Mucosa of rectum (tissue), 2 donors: ENCODE results near the gene MYO5A.
"Not testable (repeated sequence)": the region's sequence is repeated elsewhere in the genome, so short reads cannot be mapped to it uniquely, and the experiment has no call there.

ENCODE experiments used
- H3K27ac ChIP-seq, 2 donors: one replicate each; pipeline ENCODE4 v1.7.0; 2013; ENCODE audit warnings: inconsistent platforms in 2 of 2, low read depth in 2 of 2, low read length in 2 of 2
- H3K27me3 ChIP-seq, 2 donors: one replicate each; pipeline ENCODE4 v1.7.0; 2013; ENCODE audit warnings: low read length in 2 of 2; ENCODE audit not compliant: control insufficient read depth in 2 of 2, insufficient read depth in 2 of 2
- H3K36me3 ChIP-seq, 2 donors: one replicate each; pipeline ENCODE4 v1.7.0; 2013; ENCODE audit warnings: low read length in 2 of 2; ENCODE audit not compliant: control insufficient read depth in 2 of 2, insufficient read depth in 2 of 2
- H3K4me1 ChIP-seq, 2 donors: one replicate each; pipeline ENCODE4 v1.7.0; 2013; ENCODE audit warnings: low read length in 2 of 2, mild to moderate bottlenecking in 1 of 2; ENCODE audit not compliant: control insufficient read depth in 2 of 2, insufficient read depth in 2 of 2
- H3K4me3 ChIP-seq, 2 donors: one replicate each; pipeline ENCODE4 v1.7.0; 2013; ENCODE audit warnings: low read length in 2 of 2
- H3K9ac ChIP-seq, 2 donors: one replicate each; pipeline ENCODE4 v1.7.0; 2013; ENCODE audit warnings: low read length in 2 of 2, low read depth in 1 of 2, mild to moderate bottlenecking in 1 of 2
- H3K9me3 ChIP-seq, 2 donors: one replicate each; pipeline ENCODE4 v1.7.0; 2013; ENCODE audit warnings: low read length in 2 of 2; ENCODE audit not compliant: control insufficient read depth in 2 of 2
- donor health status: healthy.
- donor health status: Normal muscosa, but diverticular disease.

MYO5A gene

GRCh38 chr15:52466134-52466701, 62.5 kb downstream of the MYO5A start:
- H3K27ac ChIP-seq: peak overlapping the region in 1 of 2 donors; percentile 46
- no peak overlapping the region for H3K9ac ChIP-seq
- H3K4me1 ChIP-seq: peaks cover 3 to 7% of the 10 kb centered on the region in 2 donors
- H3K4me3 ChIP-seq: peak overlapping the region in 1 of 2 donors; percentile 5
- H3K36me3 ChIP-seq: no peaks in the 10 kb centered on the region
- H3K9me3 ChIP-seq: no peaks in the 10 kb centered on the region
- no peaks in the 10 kb centered on the region for H3K27me3 ChIP-seq

GRCh38 chr15:52464478-52464877, 64.2 kb downstream of the MYO5A start:
- Histone ChIP-seq H3K4me3 (no peak overlapping the region), H3K27me3 (no peaks in the 10 kb centered on the region), H3K9ac (no peak overlapping the region), H3K4me1 (peaks cover 3 to 7% of the 10 kb centered on the region in 2 donors), H3K9me3 (no peaks in the 10 kb centered on the region), H3K27ac (peak overlapping the region; percentile 11 to 58), H3K36me3 (no peaks in the 10 kb centered on the region)

GRCh38 chr15:52464040-52464439, 64.6 kb downstream of the MYO5A start:
- Histone ChIP-seq H3K4me3 (no peak overlapping the region), H3K27ac (peak overlapping the region; percentile 11 to 58), H3K36me3 (no peaks in the 10 kb centered on the region), H3K4me1 (peaks cover 3 to 7% of the 10 kb centered on the region in 2 donors), H3K9me3 (no peaks in the 10 kb centered on the region), H3K9ac (peak overlapping the region in 1 of 2 donors; percentile 41), H3K27me3 (no peaks in the 10 kb centered on the region)

GRCh38 chr15:52463638-52464037, 65.0 kb downstream of the MYO5A start:
- peaks cover 3 to 7% of the 10 kb centered on the region in 2 donors for H3K4me1 ChIP-seq
- no peaks in the 10 kb centered on the region for H3K36me3 ChIP-seq
- no peaks in the 10 kb centered on the region for H3K27me3 ChIP-seq
- H3K4me3 ChIP-seq: no peak overlapping the region
- no peak overlapping the region for H3K9ac ChIP-seq
- H3K9me3 ChIP-seq: no peaks in the 10 kb centered on the region
- H3K27ac ChIP-seq: no peak overlapping the region

GRCh38 chr15:52462806-52463360, 65.8 kb downstream of the MYO5A start:
- no peak overlapping the region for H3K9ac ChIP-seq
- no peaks in the 10 kb centered on the region for H3K36me3 ChIP-seq
- H3K27me3 ChIP-seq: no peaks in the 10 kb centered on the region
- peaks cover 3 to 7% of the 10 kb centered on the region in 2 donors for H3K4me1 ChIP-seq
- H3K27ac ChIP-seq: no peak overlapping the region
- no peak overlapping the region for H3K4me3 ChIP-seq
- H3K9me3 ChIP-seq: no peaks in the 10 kb centered on the region

GRCh38 chr15:52459701-52460100, 69.0 kb downstream of the MYO5A start:
- not testable (repeated sequence) for H3K27me3 ChIP-seq, H3K36me3 ChIP-seq, H3K9ac ChIP-seq, H3K9me3 ChIP-seq, H3K4me3 ChIP-seq, H3K4me1 ChIP-seq, H3K27ac ChIP-seq

GRCh38 chr15:52459265-52459664, 69.4 kb downstream of the MYO5A start:
- H3K4me1 ChIP-seq, H3K4me3 ChIP-seq, H3K27me3 ChIP-seq, H3K36me3 ChIP-seq, H3K9ac ChIP-seq, H3K9me3 ChIP-seq, H3K27ac ChIP-seq: not testable (repeated sequence)

- Histone ChIP-seq H3K9ac (no peak overlapping the region), H3K4me1 (no peaks in the 10 kb centered on the region), H3K27ac (no peak overlapping the region), H3K4me3 (no peak overlapping the region), H3K36me3 (no peaks in the 10 kb centered on the region), H3K27me3 (peaks cover 0 to 2% of the 10 kb centered on the region in 2 donors), H3K9me3 (no peaks in the 10 kb centered on the region)
These were observed 80.4 kb downstream of the MYO5A start for GRCh38 chr15:52448011-52448890.

- Histone ChIP-seq H3K36me3 (no peaks in the 10 kb centered on the region), H3K4me1 (no peaks in the 10 kb centered on the region), H3K9ac (no peak overlapping the region), H3K4me3 (no peak overlapping the region), H3K27me3 (no peaks in the 10 kb centered on the region), H3K27ac (no peak overlapping the region), H3K9me3 (no peaks in the 10 kb centered on the region)
These were observed 82.7 kb downstream of the MYO5A start for GRCh38 chr15:52445954-52446353.

- no peaks in the 10 kb centered on the region for H3K27me3 ChIP-seq
- H3K4me3 ChIP-seq: no peak overlapping the region
- H3K27ac ChIP-seq: no peak overlapping the region
- H3K36me3 ChIP-seq: no peaks in the 10 kb centered on the region
- no peaks in the 10 kb centered on the region for H3K4me1 ChIP-seq
- no peaks in the 10 kb centered on the region for H3K9me3 ChIP-seq
- H3K9ac ChIP-seq: no peak overlapping the region
These were observed 83.1 kb downstream of the MYO5A start for GRCh38 chr15:52445553-52445952.
